Endothelial cell of hepatic sinusoid (primary cell): ENCODE measurements around the gene ZXDA.

ENCODE experiments used
- in situ Hi-C: cut with HindIII; loops from 2 replicates; pipeline ENCODE4 v1.10.0; 2017; ENCODE audit warnings: low sequenced_read_pairs

Gene ZXDA

GRCh38 chrX:57899064-57899463 lies 11.2 kb downstream of the ZXDA start:
- in situ Hi-C loops, result no loop called here

GRCh38 chrX:57871463-57871862 lies 38.8 kb downstream of the ZXDA start:
- in situ Hi-C loops, result no loop called here
